Uterus (tissue), 4 donors: ENCODE results near the gene IFI16. TPM values are rescaled to one million over a fixed set of nuclear protein-coding genes. Genes with fewer than 3 reads are reported as not detected.

ENCODE experiments used
- total RNA-seq, 4 donors: library from RNA; depleted of rRNA in 3 of 4; stranded (reverse); fragments of >200 nt in 3 of 4; gene quantifications; one replicate each; pipeline versions ENCODE4 v1.1.0 to v1.2.4, GENCODE V29; 2014 to 2023
- donor health status: DM: yes; HTN: yes; CAD: no.

IFI16 gene
- total RNA-seq, 4 donors from 2014 or later = 41.9 to 114 (median 59.8) TPM

Other genes starting within 250 kb of the IFI16 start
- gene OR6N1, start 237.7 kb upstream of the IFI16 start, total RNA-seq = not detected
- not detected for gene OR6N2, start 228.7 kb upstream of the IFI16 start, total RNA-seq
- gene MNDA, start 178.6 kb upstream of the IFI16 start, total RNA-seq = 10 to 100 TPM in 1 of 4 donors, 1 to 10 TPM in 2, not detected in 1; 1.6 to 12.6 (median 6.9) TPM
- 1 to 10 TPM in 1 of 4 donors, under 1 TPM in 1, not detected in 2; 0.46 to 5.6 TPM for gene PYHIN1, start 78.4 kb upstream of the IFI16 start, total RNA-seq
- 1 to 10 TPM in 1 of 4 donors, under 1 TPM in 1, not detected in 2; 0.55 to 4.1 TPM for gene AIM2, start 66.9 kb downstream of the IFI16 start, total RNA-seq
- 1 to 10 TPM in 3 of 4 donors, not detected in 1; 2.7 to 8.8 (median 5.6) TPM for gene CADM3, start 161.7 kb downstream of the IFI16 start, total RNA-seq
- gene ACKR1, start 195.0 kb downstream of the IFI16 start, total RNA-seq = 100 to 1,000 TPM in 3 of 4 donors, 10 to 100 TPM in 1; 10.4 to 478 (median 192) TPM